ENCODE measurements around the gene CNKSR3. TPM values are rescaled to one million over a fixed set of nuclear protein-coding genes. Genes with fewer than 3 reads are reported as not detected.

CNKSR3 gene
- total RNA-seq, 1 experiment from 2014 or later: 5.6 TPM

DNA sequence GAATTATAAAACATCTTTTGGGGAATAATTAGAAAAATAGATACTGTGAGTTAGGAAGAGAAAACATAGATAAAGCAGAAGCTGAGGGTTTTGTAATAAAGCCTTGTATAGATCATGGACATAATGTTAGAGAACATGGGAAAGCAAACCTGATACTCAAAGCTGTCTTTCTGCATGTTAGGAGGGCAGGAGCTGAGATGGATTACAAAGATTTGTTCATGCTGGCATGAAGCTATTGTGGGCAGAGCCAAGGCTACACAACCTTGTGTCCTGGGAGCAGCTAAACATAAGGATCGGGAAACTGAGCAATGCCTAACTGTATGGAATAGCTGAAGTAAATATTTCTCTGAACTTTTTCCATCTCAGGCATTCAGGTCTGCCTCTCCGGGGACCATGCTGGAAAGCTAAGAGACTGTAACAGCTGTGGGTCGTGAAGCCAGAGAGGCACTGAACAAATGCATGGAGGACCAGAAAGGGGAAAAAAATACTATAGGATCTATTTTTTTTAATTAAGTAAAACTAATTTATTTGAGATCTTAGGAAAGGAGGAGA lies 28.2 kb upstream of the CNKSR3 start:
- H3K9ac ChIP-seq (ENCODE audit: extremely low read depth, insufficient read length, low read length): no peak overlapping the region
- no peak overlapping the region for H3K18ac ChIP-seq (ENCODE audit: insufficient read length, low read depth, low read length)
- DNase-seq: no peak
- no peaks in the 10 kb centered on the region for H4K20me1 ChIP-seq (ENCODE audit: control insufficient read depth, insufficient read depth, insufficient read length)
- H3K27ac Mint-ChIP-seq: no peak overlapping the region
- H3K23me2 ChIP-seq (ENCODE audit: insufficient read length, low read depth, low read length, poor library complexity, severe bottlenecking): no peaks in the 10 kb centered on the region
- H2AFZ ChIP-seq (ENCODE audit: low read length): no peak overlapping the region
- no peak overlapping the region for H3T11ph ChIP-seq (ENCODE audit: low read length)
- no peak overlapping the region for H4K8ac ChIP-seq (replicated peaks; ENCODE audit: insufficient read length, low read depth, low read length)
- H3K4me1 Mint-ChIP-seq: peaks cover 50 to 56% of the 10 kb centered on the region in 2 experiments
- H3K79me1 ChIP-seq (ENCODE audit: insufficient read depth, low read depth, low read length, poor library complexity, severe bottlenecking): no peaks in the 10 kb centered on the region
- peaks cover 34% of the 10 kb centered on the region for H3K27me3 Mint-ChIP-seq (ENCODE audit: low read depth)
- H2AK5ac ChIP-seq (ENCODE audit: insufficient read length, low read length): no peak overlapping the region
- no peaks in the 10 kb centered on the region for H3K79me2 ChIP-seq (ENCODE audit: insufficient read depth, low read length)
- no peaks in the 10 kb centered on the region; the same call in 1 of the 2 replicates for H3K27me3 ChIP-seq (ENCODE audit: insufficient read depth, low read length)
- H3K14ac ChIP-seq (ENCODE audit: insufficient read depth, low read length): no peak overlapping the region
- H3K9me3 Mint-ChIP-seq: peaks cover 0 to 1% of the 10 kb centered on the region in 2 experiments; a peak in 1 of 5 replicates
- no peak overlapping the region for H4K5ac ChIP-seq (ENCODE audit: insufficient read length, low read depth, low read length)
- H3K36me3 Mint-ChIP-seq (ENCODE audit: insufficient read depth in 1 of 3, low read depth in 3 of 3): no peaks in the 10 kb centered on the region
- no peaks in the 10 kb centered on the region for H3K9me3 ChIP-seq (ENCODE audit: control insufficient read depth, low read depth, low read length)
- no peak overlapping the region for H3K4me2 ChIP-seq (ENCODE audit: insufficient read depth, insufficient read length, low read length)
- H3K4me1 ChIP-seq (ENCODE audit: insufficient read depth, low read length): peaks cover 7% of the 10 kb centered on the region; the same call in 1 of the 2 replicates
- no peak overlapping the region for H4K91ac ChIP-seq (ENCODE audit: insufficient read length, low read depth, low read length)
- no peak overlapping the region for H3K4ac ChIP-seq (ENCODE audit: low read depth, low read length)
- no peak overlapping the region for H3K27ac ChIP-seq (ENCODE audit: insufficient read length, low read depth, low read length)
- WGBS (ENCODE audit: extremely low coverage, insufficient read length, low lambda C conversion rate): no CpG with 5 or more reads among the region's 3 CpGs
- no peak overlapping the region for H2BK20ac ChIP-seq (ENCODE audit: low read depth, low read length, poor library complexity, severe bottlenecking)
- H2BK120ac ChIP-seq (ENCODE audit: low read depth, low read length, poor library complexity, severe bottlenecking): no peak overlapping the region
- H2BK12ac ChIP-seq (ENCODE audit: insufficient read length, low read depth, low read length): no peak overlapping the region
- H3K56ac ChIP-seq (ENCODE audit: insufficient read length, low read depth, low read length): no peak overlapping the region
- H2BK5ac ChIP-seq (ENCODE audit: insufficient read length, low read length): no peak overlapping the region
- TF ChIP-seq, protein P1, sequence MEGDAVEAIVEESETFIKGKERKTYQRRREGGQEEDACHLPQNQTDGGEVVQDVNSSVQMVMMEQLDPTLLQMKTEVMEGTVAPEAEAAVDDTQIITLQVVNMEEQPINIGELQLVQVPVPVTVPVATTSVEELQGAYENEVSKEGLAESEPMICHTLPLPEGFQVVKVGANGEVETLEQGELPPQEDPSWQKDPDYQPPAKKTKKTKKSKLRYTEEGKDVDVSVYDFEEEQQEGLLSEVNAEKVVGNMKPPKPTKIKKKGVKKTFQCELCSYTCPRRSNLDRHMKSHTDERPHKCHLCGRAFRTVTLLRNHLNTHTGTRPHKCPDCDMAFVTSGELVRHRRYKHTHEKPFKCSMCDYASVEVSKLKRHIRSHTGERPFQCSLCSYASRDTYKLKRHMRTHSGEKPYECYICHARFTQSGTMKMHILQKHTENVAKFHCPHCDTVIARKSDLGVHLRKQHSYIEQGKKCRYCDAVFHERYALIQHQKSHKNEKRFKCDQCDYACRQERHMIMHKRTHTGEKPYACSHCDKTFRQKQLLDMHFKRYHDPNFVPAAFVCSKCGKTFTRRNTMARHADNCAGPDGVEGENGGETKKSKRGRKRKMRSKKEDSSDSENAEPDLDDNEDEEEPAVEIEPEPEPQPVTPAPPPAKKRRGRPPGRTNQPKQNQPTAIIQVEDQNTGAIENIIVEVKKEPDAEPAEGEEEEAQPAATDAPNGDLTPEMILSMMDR (conservative IDR thresholded peaks at IDR 0.05): no peak
- H3K4me3 Mint-ChIP-seq: no peak overlapping the region
- no peak overlapping the region for H3K23ac ChIP-seq (ENCODE audit: insufficient read length, low read depth, low read length)
- H2BK15ac ChIP-seq (ENCODE audit: low read depth, low read length): no peak overlapping the region

All from H9 (cell line).